LNCAP (cell line): Measurements from ENCODE around the gene ATG2B.

ENCODE experiments used
- CTCF ChIP-seq: fragments of 450-650 bp; IDR thresholded peaks from 2 replicates; pipeline ENCODE4 v1.5.1; 2017; ENCODE audit warnings: mild to moderate bottlenecking

ATG2B gene

GRCh38 chr14:96400495-96400894 is 37.4 kb upstream of the ATG2B start:
- TF ChIP-seq CTCF = no peak

GRCh38 chr14:96399405-96399804 is 36.3 kb upstream of the ATG2B start:
- TF ChIP-seq CTCF = no peak

GRCh38 chr14:96398921-96399320 is 35.8 kb upstream of the ATG2B start:
- TF ChIP-seq CTCF = no peak

GRCh38 chr14:96398432-96398831 is 35.3 kb upstream of the ATG2B start:
- no peak for TF ChIP-seq CTCF

GRCh38 chr14:96394047-96394815 is 31.1 kb upstream of the ATG2B start:
- TF ChIP-seq CTCF = no peak

GRCh38 chr14:96393071-96393691 is 30.0 kb upstream of the ATG2B start:
- no peak for TF ChIP-seq CTCF

- TF ChIP-seq CTCF = no peak
Measured at GRCh38 chr14:96391293-96392118, 28.4 kb upstream of the ATG2B start.
